HG03520 (cell line): Measurements from ENCODE around the gene SLC37A1.
"Not testable (repeated sequence)": the region's sequence is repeated elsewhere in the genome, so short reads cannot be mapped to it uniquely, and the experiment has no call there.

Experiments
- ATAC-seq: cut with Tn5 transposase; IDR thresholded peaks from one replicate; pipeline ENCODE4 v1.9.1; 2021; ENCODE audit warnings: mild to moderate bottlenecking, moderate library complexity; ENCODE audit not compliant: unreplicated experiment

Gene SLC37A1

DNA sequence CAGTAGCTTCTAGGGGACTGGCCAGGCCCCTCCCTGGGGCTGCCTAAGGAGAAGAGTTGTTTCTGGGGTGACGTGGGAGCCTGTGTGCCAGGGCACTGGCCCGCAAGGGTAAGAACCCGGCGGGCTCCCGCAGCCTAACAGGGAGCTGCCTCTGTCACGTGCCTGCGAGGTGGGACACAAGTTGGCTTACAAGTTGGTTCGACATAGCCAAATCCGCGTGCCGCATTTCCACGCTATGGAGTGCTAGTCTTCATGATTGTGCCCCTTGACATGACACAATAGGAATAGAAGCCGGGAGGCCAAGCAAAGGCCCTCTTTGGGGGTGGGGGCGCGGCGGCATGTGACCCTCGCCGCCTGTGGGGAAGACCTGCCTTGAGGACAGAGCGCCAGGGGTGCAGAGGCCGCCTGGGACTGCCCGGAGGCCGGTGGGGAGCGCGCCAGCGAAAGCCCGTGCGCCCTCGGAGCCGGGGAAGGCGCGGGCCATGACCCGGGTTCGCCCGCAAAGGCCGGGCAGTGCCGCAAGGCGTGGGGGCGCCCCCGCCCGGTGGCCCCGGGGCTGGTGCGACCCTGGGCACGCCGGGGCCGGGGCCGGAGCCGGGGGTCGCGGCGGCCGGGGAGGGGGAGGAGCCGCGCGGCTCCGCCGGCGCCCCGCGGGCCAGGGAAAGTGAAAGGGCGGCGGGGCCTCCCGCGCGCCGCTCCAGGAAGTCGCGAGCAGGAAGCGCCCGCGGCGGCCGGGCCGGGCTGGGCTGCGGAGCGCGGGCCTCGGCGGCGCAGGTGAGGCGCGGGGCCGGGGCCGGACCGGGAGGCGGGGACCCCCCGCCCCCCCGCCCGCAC lies at the start of gene SLC37A1:
Gene SLC37A1 (plus strand): TSS at position 702 of the 834 bp plus-strand sequence. CDS start 4,603 bp downstream, outside the sequence.
- peak; percentile 43 for ATAC-seq

DNA sequence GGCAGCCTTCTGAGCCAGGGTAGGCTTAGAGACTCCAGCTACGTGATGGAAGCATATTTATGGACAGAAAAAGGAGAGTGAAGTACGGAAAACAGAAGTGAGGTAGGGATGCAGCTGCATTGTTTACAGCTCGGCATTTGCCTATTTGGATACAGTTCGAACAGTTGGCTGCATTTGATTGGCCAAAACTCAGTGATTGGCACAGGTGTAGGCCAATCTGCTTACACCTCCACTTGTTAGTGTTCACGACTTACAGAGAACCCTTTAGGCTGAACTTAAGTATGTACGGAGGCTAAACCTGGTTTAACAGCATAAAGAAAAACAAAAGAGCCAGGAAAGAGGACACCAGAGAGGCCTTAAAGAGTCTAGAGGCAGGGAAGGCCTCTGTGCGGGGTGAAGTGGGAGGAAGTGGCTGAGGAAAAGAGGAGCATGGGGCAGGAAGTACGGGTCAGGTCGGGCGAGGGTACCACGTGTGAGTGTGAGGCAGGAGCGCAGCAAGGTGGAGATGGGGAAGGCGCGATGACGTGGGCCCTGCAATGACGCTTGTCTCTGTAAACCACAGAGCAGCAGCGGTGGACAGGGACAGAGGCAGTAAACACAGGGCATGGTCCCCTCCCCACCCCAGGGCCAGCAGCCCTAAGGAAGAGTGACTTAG lies 49.7 kb upstream of the SLC37A1 start:
- ATAC-seq: no peak

DNA sequence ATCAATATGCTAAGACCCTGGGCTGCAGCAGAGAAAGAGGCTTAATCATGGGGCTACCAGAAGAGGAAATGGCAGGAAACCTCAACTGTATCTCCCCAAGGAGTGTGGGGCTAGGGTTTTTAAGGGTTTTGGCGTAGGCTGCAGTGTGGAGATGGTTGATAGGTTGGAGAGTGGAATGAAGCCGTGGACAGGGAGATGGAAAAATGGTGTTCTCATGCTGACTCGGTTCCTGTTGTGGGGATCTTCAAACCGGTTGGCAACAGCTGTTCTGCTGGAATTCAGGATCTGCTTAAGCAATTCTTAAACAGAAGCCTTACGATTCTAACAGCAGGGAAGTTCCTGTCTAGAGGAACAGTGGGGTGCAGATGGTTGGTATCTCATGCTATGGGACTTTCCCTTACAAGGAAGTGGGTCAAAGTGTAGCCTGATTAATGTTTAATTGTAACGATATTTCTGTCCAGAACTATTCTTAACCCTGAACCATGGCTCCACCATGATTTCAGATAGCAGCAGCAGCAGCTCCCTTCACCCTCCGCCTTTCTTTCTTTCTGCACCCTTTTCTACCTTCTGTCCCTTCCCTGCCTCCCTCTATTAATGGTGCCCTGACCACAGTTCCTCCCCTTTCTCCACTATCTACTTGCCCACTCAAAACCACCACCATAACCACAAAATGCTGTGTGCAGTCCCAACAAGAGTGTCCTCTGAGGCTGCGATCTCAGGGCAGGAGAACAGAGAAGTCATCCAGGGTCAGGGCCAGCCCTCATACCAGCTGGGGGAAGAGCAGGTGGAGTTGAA lies 48.4 kb upstream of the SLC37A1 start:
- ATAC-seq: no peak

DNA sequence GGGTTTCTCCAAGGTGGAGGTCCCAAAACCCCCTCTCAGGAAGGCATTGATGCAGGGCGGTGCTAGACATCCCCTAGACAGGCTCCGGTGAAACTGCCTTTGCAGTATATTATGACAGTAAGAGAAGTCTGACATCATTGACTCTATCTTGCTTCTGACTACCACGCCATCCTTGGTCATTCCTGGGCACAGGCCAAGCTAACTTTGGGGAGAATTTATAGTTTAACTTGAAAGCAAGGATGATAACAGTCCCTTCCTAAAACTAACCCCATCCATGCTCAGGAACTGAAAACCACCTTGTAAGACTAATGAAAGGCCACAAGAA lies 47.9 kb upstream of the SLC37A1 start:
- ATAC-seq: no peak

DNA sequence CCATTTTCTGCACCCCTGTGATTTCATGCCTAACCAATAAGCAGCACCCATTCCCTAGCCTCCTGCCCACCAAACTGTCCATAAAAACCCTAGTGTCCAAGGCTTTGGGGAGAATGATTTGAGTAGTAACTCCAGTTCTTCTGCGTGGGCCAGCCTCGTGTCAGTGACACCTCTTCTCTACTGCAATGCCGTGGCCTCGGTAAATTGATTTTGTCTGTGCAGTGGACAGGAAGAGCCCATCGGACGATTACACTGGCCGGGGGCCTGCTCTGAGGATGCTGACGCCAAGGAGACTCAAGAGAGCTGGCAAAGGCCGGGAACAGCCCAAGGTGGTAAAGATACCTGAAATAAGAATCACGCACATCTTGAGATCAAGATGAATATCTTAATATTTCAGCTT lies 47.0 kb upstream of the SLC37A1 start:
- ATAC-seq: no peak

DNA sequence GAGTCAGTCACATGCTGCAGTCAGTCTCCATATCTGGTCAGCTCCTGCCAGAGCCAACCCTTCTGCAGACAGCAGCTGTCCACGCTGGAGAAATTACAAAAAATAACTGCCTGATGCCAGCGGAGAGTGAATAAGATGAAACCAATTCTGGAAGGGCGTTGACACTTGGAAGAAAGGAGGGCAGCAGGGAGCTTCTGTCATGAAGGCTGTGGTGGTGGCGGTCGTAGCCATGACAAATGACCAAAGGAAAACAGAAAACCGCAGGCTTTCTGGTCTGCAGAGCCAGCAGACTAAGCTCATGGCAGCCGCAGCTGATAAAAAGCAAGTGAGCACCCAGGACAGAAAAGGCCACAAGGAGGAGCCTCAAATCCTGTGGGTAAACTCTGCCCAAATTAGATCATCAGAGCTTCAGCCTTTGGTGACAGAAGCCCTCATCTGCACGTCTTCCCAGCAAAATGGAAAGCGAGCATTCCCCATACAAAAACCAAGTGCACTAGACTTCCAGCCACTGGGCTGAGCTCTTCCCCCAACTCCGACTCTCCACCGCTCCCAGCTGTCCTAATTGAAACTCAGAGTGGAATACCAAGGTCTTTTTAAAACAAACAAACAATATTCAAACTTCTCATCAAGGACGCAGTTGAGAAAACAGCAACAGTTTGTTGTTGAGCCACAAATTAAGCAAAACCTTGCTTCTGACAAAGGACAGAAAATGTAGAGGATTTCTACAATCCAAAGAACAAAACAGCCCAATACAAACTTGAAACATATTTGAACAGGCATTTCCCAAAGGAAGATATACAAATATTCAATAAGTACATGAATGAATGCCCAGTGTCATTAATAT lies 46.3 kb upstream of the SLC37A1 start:
- no peak for ATAC-seq

DNA sequence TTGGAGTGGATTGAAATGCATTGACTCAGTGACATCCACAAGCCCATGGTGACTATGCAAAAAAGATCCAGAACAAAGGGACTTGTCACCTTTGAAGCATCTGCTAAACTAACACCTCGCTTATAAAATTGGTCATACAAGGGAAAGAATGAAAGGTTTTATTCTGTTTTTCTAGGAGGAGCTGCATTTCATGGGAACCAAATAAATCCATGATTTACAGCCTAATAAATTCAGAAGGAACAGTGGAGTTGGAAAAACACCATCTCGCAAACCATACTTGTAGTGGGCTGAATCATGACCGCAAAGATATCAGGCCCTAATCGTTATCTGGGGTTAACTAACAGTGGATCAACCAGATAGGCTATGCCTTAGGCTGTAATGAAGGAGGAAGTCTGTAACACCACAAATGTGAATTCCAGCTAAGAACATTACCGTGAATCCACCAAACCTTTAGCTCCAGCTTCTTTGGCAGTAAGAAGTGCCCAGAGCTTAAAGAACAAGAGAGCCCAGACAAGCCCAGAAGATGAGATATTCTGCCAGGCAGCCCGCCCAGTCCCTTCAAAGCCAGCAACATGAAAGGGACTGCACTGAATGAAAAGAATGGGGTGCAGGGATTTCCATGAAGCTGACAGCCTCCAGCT lies 45.0 kb upstream of the SLC37A1 start:
- ATAC-seq: no peak

DNA sequence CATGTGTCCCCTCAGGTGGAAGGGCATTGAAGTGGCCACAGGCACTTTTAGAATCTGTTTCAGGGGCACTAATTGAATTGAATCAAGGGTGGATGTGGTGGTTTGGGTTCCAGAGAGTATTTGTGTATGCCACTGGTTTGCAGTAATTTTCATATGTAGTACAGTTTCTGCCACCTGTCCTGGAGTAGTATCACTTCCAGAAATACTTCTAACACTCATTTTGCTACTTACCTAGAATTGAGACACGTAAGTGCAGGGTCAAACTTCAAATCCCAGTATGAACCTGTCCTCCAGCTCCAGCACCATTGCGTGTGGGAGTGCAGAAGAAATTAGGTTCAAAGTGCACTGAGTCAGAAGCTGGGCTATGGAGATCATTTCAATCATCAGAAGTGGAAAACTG lies 44.4 kb upstream of the SLC37A1 start:
- no peak for ATAC-seq

DNA sequence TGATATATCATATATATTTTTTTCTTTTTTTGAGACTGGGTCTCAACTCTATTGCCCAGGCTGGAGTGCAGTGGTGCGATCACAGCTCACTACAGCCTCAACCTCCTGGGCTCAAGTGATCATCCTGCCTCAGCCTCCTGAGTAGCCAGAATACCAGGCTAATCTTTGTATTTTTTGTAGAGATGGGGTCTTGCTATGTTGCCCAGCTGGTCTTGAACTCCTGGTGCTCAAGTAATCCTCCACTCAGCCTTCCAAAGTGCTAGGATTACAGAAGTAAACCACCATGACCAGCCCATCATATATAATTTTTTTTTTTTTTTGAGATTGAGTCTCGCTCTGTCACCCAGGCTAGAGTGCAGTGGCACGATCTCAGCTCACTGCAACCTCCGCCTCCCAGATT lies 43.9 kb upstream of the SLC37A1 start:
- not testable (repeated sequence) for ATAC-seq

DNA sequence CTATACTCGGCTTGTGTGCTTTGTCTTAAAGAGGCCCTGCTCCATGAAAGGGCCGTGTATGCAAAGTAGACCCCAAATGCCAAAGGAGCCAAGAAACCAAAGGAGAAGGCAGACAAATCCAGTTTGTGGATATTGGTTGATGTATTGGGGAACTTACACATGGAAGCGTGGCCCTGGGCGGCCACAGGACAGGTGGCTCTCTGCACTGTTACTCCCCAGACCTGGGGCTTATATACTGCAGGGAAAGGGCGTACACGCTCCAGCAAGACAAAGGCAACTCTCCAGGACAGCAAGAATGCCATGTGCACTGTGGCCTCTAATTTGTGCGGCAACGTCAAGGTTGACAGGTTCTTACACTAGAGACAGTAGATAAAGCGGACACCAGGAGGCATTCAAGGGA lies 42.4 kb upstream of the SLC37A1 start:
- ATAC-seq: no peak

DNA sequence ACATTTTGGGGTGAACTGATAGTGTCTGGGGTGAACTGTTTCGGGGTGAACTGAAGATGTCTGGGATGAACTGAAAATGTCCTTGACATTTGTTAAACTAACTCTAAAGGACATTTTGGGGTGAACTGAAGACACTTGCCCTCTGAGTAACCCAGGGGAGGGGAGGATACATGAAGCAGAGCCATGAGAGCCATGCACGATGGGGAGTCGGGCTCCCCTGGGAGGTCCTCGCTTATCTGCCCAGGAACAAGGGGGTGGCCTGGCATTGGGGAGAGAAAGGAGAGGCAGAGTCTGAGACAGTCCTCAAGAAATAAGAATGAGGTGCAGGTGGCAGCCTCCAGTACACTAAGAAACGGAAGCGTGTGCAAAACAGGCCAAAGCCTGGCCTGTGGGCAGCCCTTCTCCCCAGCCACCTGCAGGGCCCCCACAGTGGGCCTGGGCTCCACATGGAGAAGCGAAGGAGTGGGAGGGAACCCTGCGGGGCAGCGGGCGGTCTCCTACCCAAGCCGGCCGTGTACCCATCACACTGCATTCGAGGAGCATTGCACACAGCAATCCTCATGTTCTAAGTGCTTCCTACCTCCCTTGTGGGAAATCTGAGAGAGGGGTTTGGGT lies 41.8 kb upstream of the SLC37A1 start:
- no peak for ATAC-seq

DNA sequence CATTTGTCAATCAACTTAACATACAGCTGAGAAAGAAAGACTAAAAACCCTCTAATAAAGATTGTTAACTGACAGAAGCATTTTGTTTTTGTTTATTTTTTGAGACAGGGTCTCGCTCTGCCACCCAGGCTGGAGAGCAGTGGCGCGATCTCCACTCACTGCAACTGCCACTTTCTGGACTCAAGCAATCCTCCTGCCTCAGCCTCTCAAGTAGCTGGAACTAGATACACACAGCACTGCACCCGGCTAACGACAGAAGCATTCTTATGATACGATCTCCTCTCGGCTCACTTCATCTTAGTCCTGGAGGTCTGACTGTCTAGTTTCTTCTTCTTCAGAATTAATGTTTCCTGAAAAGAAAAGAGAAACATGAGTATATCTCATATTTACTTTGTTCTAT lies 41.1 kb upstream of the SLC37A1 start:
- no peak for ATAC-seq

DNA sequence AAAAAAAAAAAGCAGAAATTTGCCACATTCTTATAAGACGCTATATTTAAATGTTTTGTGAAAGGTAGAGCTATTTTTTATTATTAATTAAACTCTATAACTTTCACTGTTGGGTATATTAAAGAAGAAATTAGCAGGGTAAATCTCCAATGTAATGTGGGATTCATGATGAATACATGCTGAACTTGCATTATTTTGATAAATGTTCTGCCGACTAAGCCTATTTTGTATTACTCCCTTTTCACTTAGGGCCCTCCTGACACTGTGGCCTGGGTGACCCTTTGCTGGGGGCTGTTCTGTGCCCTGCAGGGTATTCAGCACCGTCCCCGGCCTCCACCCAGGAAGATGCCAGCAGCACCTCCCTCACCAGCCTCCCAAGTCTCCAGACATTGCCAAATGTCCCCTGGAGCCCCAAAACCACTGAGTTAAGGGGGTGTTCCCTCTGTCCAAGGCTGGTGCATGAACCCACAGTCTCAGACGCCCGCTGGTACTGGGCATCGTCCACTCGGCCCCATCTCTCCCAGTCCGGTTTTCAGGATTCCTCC lies 40.1 kb upstream of the SLC37A1 start:
- no peak for ATAC-seq

DNA sequence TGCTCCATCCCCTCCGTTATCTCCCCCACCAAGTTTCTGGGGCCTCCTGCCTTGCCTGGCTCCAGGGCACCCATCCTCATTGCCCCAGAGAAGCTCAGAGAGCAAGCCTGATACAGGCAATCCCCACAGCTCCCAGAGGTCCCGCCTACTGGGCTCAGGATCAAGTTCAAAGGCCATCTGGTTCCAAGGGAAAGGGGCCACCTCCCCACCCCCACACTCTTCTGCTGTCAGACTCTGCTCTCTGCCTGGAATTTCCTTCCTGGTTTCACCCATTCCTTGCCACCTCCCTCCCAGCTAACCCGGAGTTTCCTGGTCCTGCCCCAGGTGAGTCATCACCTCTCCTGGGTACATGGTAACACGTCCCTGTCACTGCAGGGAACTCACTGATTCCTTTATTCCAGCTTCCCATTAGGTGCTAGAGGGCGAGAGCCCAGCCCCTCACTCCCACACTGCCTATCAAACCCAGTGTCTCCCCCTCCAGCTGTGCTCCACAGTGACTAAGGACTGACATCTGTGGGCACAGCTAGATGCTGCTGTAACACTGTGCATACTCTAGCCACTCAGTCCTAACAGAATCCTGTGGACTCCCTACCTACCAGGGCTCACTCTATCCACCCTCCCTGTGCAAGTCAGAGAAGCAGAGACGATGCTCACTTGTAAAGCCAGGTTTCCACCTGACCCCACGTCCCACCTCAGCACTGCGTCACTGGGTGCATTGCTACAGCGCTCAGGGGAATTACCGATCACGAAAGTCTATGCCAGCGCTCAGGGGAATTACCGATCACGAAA lies 39.4 kb upstream of the SLC37A1 start:
- ATAC-seq: no peak

DNA sequence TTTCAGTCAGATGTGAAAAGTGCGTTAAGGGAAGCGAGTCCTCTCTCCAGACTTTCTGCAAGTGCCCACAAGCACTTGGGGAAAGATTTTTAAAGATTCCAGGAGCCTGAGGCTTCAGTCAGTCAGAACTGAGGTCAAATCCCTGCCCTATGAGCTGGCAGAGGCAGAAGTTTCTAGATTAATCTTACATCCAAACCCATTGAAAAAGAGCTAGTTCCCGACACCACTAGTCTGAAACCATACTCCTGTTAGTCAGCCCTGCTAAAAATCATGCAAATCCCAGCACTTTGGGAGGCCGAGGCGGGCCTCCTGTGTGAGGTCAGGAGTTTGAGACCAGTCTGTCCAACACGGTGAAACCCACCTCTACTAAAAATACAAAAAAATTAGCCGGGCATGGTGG lies 38.6 kb upstream of the SLC37A1 start:
- ATAC-seq: no peak

DNA sequence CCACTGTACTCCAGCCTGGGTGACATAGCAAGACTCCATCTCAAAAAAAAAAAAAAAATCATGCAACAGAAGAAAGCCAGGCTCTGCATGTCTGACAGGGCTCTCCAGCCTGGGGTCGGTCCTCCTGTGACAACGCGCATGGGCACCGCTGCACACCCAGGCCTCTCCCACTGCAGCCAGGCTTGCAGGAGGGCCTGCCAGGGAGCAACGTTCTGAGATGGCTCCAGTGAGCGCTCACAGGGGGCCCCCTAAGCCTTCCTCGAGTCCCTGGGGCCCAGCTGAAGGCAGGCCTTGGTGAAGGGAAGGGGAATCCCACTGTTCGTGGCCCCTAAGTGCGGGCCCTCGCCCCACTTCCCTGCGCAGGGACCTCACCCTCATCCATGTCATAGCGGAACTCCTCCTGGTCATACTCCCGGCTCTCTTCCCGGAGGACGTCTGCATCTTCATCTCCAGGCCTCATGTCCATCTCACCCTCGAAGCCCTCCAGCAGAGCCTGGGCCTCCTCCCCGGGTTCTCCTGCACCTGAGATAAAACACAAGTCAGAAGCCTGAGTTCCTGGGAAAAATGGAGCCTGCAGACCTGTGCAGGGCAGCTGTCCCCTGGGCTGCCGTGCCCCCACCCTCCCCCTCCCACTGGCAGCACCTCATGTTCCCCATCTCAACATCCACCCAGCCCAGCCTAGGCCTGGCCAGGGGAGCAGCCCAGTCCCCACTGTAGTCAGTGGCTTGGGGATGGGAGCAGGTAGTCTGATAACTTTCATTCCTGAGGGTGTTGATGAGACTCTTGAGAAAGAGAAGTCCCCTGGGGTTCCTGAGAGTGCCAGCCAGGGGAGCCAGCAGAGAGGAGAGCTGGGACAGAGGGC lies 37.9 kb upstream of the SLC37A1 start:
- no peak for ATAC-seq

DNA sequence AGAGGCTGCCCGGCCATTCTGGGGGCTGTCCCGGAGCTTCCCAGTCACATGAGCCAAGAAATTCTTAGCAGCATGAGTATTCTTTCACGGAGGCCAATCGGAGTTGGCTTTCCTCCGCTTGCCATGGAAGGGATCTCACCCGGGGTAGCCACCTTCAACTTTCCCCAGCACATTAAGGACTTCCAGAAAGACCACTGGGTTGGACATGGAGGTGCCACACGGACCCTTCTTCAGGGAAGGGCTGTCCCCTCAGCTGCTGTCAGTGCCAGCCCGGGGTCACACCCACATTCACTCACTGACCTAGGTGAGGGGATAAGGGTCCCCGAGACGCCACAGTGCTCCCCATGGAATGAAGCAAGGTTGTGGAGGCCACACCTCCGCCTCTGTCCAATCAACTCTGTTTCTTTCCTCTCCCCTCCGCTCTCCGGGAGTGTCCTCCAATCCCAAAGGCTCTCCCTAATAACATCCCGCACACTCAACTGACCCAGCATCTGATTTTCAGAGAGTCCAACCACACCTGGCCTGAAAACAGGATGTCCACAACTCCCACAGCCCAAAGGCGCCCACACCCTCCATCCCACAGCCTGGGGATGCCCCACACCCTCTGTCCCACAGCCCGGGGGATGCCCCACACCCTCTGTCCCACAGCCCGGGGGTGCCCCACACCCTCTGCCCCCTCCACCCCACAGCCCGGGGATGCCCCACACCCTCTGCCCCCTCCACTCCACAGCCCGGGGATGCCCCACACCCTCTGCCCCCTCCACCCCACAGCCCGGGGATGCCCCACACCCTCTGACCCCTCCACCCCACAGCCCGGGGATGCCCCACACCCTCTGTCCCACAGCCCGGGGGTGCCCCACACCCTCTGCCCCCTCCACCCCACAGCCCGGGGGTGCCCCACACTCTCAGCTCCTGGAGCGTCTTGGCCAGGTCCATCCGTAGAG lies 37.0 kb upstream of the SLC37A1 start:
- no peak for ATAC-seq
